HT1080 (cell line): ENCODE results near the gene DPP6. TPM values are rescaled to one million over a fixed set of nuclear protein-coding genes. Genes with fewer than 3 reads are reported as not detected.

Source experiments
- DNase-seq: peaks from one replicate; pipeline ENCODE4 v3.0.0-alpha.2; 2015; ENCODE audit warnings: low read depth
- total RNA-seq: library from RNA; depleted of rRNA; stranded (reverse); fragments of >200 nt; shearing (Covaris generic); gene quantifications from 2 replicates; pipeline ENCODE4 v1.2.3, GENCODE V29; 2014

The DPP6 gene
- total RNA-seq, 1 experiment from 2014 or later, result not detected

DNA sequence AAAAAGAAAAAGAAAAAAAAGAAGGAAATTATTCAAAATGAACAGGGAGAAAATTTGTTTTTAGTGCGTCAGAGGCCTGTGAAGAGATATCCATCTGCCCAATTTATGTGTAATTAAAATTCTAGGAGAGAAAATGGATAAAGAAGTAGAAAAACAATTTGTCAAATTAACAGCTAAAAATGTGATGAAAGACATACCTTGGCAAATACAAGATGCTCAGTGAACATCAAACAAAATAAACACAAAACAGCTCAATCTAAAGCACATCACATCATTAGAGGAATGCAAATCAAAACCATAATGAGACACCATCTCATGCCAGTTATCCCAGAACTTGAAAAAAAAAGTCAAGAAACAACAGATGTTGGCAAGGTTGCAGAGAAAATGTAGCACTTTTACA lies 477.9 kb downstream of the DPP6 start:
- no peak for DNase-seq

DNA sequence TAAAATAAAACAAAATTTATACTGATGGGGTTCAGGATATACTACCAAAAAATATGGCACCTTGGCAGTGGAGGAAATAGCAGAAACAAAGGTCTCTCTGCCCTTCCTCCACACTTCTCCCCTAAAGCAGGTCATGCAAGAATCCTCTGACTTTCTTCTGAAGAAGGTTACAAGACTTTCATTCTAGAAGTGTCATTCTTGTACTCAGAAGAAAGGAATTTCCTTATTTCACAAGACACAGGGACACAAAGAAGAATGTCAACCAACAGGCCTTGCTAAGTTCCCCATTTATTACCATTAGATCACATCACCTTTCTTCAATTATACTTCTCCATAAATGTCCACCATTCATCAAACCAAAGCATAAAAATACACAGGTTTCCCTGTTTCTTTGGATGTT lies 480.6 kb downstream of the DPP6 start:
- no peak for DNase-seq

DNA sequence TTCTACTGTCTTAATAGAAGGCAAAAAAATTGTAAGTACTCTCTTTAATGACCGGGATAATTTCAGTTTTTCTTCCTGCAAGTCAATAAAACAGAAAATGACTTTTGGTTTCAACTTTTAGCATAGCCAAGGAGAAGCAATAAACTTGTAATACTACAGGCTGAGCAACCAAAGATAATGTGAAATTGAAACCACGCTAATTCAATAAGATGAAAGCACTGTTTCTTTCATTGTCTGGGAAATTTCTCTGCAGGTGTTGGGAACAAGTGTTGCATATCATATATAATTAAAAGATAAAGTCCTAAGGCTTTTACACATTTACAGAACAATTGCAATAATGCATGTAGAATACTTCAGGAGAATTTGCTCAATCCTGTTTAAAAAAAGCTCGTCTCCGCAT lies 488.4 kb downstream of the DPP6 start:
- no peak for DNase-seq

DNA sequence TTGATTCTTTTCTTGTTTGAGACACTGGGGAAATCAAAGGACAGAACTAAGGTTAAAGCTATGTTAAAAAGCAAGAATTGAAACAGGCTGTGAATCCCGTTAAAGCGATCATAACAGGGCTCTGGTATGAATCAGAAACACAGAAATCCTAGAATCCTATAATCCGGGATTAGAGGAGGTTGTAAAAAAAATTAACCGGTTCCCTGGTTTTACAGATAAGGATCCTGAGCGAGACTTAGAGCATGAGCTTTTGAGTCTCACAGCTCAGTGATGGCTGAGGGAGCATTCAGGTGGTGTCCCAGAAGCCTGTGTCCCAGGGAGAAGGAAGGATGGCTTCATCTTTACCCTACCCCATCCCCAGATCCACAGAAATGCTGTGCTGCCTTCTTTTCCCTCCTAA lies 489.4 kb downstream of the DPP6 start:
- no peak for DNase-seq

DNA sequence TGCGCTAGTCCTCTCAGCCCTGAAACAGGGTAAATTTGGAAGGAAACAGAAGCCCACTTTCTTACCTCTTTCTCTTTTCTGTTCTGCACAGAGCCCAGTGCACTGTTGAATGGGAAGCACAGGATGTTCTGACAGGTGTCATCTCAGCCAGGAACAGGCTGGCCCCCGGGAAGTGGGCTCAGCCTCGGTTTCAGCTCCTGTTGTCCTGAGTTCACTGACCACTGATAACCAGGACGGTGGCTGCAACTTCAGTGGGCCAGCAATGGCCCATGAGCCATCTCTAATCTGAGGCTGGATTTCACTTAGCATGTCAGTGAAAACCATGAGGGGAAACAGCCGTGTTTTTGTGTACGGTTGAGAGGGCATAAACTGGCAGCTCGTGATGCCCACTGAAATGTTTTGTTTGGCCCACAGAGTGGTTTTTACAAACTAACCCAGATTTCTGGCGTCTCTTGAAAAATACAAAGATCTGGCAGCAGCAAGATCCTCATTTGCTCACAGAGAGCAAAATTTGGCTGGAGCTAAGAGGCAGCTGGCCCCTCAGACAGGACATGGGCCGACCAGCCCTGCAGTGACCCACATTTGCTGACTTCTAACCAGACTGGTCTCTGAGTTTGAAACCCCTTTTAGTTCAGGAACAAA lies 494.9 kb downstream of the DPP6 start:
- no peak for DNase-seq

DNA sequence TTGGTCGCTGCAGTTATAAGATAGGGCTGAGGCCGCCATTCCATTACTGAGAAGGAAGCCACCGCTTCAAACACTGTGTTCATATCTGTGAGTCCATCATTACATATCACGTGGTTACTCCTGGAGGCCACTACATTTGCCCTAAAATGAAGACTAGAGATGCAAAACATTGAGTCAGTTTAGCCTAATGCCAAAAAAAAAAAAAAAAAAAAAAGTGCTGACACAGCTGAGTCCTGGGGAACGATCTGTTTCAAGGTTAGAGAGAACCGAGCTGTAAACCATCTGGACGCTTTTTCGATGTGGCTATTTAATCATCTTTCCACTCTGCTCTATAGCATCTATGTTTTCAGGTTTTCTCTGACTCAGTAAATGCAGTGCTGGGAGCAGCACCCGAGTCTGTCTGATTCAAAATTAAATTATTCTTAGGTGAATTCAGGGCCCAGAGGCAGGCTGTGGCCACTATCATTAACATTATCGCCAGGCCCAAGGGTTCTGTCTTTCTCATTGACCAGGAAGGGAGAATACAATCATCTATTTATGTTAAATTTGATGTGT lies 501.6 kb downstream of the DPP6 start:
- DNase-seq, result no peak

DNA sequence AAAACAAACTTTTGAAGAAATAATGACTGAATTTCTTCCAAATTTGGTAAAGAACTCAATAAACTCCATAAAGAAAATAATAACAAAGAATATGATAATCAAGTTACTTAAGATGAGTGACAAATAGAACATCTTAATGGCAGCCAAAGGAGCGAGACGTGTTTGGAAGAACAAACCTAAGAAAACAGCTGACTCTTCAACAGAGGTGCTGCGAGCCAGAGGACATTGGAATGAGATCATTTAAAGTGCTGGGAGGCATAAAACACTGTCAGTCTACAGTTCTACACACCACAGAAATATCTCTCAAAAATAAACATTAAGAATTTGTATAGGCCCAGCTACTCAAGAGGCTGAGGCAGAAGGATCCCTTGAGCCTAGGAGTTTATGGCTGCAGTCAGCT lies 507.3 kb downstream of the DPP6 start:
- DNase-seq, result no peak

DNA sequence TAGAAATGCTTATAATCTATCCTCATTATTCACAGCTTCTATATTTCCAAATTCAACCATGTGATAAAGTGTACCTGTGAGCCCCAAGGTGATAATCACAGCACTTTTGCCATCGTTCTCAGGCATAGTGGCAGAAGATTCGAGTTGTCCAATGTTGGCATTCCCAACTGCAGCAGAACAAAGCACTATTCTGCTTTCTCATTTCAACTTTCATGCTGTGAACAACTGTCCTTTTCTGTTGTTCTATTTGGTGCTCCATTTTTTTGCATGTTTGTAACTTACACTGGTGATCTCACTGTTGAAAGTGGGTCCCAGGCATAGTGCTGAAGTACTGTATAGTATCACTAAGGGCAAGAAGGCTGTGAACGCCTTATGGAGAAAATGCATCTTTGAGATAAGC lies 512.5 kb downstream of the DPP6 start:
- no peak for DNase-seq

DNA sequence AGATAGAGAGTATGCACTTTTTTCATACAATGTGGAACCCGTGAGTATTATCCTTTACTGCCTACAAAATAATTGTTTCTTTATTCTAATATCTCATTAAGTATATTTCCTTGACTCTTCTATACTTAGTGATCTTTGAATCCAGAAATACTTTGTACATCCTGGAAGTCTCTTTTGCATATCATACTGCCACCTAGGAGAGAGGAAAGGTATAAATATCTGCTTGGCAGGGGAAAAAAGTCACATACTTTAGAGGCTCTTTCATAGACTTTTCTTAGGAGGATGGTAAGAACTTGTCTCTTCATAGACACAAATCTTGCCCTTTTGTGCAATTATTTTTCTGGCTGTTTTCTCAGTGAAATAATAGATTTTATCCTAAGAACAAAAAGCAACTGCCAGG lies 514.7 kb downstream of the DPP6 start:
- no peak for DNase-seq

DNA sequence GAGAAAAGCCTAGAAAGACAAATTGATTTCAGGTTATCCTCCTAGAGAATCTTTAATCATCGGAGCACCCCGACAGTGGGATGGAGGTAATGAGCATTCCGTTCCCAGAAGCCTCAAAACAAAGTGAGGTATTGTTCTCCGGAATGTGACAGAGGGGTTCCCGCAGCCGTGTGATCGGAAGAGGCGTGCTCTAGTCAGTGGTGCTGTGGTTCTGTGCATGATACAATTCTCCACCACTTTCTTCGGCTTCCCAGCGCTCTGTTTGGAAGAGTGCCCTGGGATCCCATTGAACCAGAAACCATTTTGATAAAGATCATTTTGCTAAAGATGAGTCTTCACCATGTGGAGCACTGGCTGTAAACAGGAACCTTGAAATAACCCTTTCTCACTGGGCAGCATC lies 516.1 kb downstream of the DPP6 start:
- DNase-seq, result peak; percentile 39

DNA sequence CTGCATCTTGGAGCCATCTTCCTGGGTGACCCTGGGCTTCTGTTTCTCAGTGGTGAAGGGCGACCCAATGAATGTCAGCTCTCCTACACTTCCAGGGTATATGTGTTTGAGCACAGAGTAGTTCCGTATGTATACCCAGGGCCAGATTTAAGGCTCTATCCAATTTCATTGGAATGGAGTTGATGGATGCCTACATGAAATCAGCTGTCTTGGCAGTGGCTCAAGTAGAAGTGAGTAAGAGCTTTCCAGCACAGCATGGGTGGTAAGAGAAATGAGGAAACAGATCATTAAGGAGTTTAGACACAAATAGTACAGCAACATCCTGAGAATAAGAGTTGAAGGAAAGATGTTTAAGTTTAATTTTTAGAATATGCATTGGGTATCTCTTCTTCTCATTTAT lies 517.7 kb downstream of the DPP6 start:
- no peak for DNase-seq

DNA sequence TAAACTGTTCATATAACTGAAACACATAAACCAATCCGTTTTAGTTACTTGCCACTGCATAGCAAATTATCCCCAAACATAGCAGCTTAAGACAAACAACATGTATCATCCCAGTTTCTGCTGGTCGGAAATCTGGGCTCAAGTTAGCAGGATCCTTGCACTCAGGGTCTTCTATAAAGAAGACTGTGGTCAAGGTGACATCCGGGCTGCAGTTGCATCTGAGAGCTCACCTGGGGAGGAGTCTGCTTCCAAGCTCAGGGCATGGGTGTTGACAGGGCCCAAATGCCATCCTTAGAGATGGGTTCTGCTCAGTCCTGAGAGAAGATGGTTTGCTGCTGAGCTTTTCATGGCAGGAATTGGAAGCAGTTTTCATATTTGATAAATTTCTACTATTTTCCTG lies 519.6 kb downstream of the DPP6 start:
- DNase-seq, result no peak

DNA sequence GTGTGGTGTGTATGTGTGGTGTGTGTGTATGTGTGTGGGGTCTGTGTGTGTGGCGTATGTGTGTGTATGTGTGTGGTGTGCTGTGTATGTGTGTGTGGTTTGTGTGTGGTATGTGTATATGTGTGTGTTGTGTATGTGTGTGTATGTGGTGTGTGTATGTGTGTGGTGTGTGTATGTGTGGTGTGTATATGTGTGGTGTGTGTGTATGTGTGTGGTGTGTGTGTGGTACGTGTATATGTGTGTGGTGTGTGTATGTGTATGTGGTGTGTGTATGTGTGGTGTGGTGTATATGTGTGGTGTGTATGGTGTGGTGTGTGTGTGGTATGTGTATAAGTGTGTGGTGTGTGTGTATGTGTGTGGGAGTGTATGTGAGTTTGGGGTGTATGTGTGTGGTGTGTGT lies 522.0 kb downstream of the DPP6 start:
- no peak for DNase-seq

DNA sequence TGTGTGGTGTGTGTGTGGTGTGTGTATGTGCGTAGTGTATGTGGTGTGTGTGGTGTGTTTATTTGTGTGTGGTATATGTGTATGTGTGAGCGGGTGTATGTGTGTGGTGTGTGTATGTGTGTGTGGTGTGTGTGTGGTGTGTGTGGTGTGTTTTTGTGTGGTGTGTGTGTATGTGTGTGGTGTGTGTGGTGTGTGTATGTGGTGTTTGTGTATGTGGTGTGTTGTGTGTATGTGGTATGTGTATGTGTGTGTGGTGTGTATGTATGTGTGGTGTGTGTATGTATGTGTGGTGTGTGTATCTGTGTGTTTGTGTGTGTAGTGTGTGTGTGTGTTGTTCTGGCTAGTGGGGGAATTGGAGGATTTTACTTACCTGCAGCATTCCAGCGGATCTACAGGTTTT lies 523.3 kb downstream of the DPP6 start:
- no peak for DNase-seq

DNA sequence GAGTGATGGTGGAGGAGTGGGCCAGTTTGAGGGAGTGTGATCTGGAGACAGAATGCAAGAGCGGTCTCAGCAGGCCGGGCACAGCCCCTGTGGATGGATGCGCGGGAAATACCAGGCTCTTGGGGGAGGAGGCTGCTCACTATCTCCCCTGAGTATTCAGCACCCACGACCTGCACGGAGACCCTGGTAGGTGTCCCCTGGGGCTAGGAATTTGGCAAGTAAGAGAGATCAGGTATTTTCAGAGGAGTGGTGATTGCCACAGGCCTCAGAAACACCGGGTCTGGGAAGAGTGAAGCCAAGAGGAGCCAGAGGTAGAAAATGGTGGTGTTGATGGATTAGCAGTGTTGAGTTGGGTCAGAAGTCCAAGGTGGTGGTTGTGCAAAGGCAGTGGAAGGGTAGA lies 524.4 kb downstream of the DPP6 start:
- DNase-seq, result no peak

DNA sequence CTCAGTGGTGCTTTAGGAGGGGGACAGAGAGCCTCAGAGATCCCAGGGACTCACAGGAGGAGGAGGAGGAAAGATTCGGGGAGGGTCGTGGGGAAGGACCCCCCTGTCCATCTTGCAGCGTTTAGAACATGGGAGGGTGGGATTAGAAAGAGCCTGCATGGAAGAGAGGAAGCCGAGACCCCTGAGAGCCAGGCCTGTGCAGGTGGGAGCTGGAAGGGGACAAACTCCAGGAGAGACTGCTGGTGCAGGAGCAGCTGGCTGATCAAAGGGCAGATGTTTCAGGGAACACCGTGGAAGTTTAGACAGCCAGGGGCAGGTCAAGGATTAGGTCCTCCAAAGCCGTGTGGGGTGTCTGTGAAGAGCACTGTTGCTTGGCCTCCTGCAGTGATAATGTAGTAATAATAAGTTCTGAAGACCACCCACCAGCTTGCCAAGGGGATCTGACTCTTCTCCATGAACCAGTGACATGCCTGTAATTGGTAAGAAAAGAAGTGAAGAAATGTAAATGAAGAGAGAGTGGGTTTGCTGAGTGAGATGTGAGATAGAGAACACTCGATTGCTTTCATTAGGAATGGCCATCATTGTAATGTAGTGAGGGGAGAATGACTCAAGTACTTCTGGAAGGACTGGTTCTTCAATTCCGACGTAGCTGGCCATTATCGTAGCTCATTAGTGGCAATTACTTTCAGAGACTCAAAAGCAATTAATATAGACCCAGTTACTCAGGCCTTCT lies 525.1 kb downstream of the DPP6 start:
- no peak for DNase-seq

DNA sequence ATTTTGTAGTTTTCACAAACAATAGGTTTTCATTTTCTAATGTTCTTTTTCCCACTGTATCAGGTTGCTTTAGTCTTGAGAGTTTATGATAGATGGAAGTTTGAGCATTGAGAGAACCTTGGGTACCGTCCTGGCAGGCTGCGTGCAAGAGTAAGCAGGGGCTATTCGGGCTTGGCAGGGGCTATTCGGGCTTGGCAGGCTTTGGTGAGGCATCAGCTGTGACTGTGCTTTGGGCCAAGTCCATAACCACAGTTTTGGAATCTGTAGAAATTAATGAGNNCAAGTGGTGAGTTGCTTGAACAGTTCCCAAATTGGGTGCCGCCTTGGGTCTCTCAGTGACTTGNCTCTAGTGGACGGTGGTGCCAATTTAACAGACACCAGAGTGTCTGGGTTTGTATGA lies 526.1 kb downstream of the DPP6 start:
- no peak for DNase-seq

DNA sequence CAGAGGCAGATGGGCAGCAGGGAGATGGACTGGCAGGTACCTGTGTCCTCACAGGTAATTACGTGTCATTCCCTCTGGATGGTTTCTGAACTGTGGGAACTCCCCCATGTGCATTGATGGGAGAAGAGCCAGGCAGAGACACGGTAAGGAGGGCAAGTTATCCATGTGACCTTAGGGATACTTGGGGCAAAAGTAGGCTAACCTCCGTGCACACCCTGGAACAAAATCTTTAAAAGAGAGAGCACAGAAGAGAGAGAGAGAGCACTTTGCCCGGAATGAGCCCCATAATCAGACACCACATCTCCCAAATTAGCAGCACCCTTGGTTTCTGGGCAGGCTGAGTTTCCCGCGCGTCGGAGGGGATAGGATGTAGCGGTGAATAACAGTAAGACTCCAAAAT lies 527.5 kb downstream of the DPP6 start:
- DNase-seq, result no peak

DNA sequence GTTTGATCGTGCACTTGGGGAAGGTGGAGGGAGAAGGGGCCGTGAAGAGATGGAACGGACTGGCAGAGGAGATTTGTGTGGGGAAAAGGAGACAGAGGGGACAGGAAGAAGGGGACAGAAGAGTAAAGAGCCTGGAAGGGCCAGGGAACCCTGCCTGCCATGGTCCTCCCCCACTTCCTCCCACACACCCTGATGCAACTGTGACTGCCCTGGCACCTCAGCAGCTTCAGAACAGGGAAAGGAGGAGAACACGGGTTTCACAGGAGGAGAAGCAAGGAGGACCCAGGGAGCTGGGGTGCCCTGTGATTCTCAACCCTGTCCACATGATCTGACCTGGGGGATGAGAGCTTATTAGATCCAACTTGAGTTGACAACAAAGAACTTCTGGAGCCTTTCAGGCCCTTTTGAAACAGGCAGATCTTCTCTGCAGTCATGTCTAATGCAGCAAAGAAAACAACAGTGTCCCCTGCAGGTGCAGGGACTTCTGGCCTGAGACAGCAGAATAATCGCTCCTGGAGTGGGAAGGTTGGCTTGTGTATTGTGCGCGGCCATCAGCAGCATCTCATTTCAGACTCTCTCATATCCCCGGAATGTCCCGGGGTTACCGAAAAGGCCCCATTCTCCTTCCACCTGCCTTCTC lies 529.2 kb downstream of the DPP6 start:
- no peak for DNase-seq

DNA sequence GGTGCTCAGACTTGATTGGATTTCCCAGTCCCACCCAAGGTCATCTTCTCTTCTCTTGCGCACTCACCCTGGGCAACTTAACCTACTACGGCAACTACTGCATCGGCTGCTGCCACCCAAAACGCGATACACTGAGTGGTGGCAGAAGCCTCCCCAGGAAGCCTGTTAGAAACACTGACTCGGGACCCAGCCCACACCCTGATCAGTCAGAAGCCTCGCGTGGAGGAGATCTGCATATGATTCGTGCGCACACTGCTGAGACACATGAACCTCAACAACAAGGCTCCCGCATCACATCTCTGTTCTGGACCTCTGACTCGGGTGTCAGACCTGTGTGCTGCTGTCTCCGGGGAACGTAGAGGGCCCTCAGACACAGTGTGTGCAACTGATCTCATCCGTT lies 531.3 kb downstream of the DPP6 start:
- no peak for DNase-seq

DNA sequence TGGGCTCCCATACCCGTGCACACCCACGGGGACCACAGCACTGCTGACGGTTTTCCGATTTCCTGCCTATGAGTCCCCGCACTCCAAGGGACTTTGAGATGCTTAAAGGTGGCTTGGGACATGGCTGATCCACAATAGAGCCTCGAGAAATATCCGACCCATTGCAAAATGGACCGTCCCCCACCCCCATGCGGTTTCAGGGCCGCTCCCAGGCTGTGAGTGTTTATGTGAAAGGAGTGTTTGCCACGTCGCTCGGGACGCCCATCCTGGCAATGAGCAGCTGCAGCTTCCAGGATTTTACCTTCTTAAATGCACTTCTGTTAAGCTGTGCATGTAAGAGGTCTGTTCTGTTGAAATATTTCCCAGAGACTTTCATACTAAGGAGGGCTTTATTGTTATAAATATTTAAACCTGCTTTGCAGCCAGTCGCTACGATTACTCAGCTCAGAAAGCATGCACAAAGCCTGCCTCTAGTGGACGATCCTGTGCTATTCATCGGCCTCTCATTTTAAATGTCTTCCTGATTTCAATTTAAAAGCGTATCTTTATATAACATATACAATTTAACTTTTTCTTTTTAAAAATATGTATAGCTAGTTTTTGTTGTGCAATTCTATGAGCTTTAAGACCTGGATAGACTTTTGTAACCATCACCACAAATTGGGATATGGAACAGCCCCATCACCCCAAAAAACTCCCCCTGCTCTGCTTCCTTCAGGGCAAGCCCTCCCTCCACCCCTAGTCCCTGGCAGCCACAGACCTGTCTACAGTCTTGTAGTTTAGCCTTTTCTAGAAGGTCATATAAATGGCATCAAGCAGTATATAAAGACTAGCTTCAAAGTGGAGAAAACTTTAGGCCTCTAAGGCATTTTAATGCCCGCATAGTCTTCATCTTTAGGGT lies 532.4 kb downstream of the DPP6 start:
- DNase-seq, result no peak

DNA sequence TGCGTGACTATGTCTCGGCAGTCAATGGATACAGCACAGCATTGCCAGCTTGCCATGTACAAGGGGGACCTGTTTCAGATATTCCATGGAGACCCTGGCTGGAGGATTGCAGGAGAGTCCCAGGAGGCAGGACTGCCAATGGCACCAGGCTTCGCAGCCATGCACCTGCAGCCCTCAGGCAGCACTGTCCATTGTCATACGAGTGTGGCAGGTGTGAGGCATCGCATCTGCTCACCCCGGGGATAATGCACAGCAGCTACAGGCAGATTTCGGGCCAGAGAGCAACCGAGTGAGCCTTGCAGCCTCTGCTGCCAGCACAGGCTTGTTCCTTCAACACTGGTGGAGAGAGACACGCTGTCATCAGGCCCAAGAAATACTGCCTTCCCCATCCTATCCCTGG lies 535.6 kb downstream of the DPP6 start:
- no peak for DNase-seq
